GM18519 (cell line): ENCODE results near the gene MSANTD3.

ENCODE experiments used
- ATAC-seq: cut with Tn5 transposase; IDR thresholded peaks from one replicate; pipeline ENCODE4 v1.9.1; 2021; ENCODE audit warnings: mild to moderate bottlenecking, moderate library complexity; ENCODE audit not compliant: unreplicated experiment, low FRiP score

Gene MSANTD3

GRCh38 chr9:100457517-100457916 lies 30.6 kb downstream of the MSANTD3 start:
- no peak for ATAC-seq

- no peak for ATAC-seq
Measured at GRCh38 chr9:100459963-100460362, 33.0 kb downstream of the MSANTD3 start.

- no peak for ATAC-seq
Measured at GRCh38 chr9:100465274-100465673, 38.3 kb downstream of the MSANTD3 start.

- ATAC-seq = no peak
Measured at GRCh38 chr9:100465761-100466160, 38.8 kb downstream of the MSANTD3 start.

- no peak for ATAC-seq
Measured at GRCh38 chr9:100466171-100466828, 39.4 kb downstream of the MSANTD3 start.

- no peak for ATAC-seq
Measured at GRCh38 chr9:100466829-100467221, 39.9 kb downstream of the MSANTD3 start.

- no peak for ATAC-seq
Measured at GRCh38 chr9:100468041-100468440, 41.1 kb downstream of the MSANTD3 start.

GRCh38 chr9:100472268-100472667 lies 45.3 kb downstream of the MSANTD3 start:
- no peak for ATAC-seq

GRCh38 chr9:100472788-100473275 lies 45.9 kb downstream of the MSANTD3 start, which contains the start of gene TMEFF1:
Gene TMEFF1 (plus strand): TSS chr9:100473149. CDS start chr9:100473545, 396 bp downstream.
- ATAC-seq = peak; percentile 43

- peak; percentile 38 for ATAC-seq
Measured at GRCh38 chr9:100473276-100474081, 46.5 kb downstream of the MSANTD3 start.

GRCh38 chr9:100474082-100474923 lies 47.4 kb downstream of the MSANTD3 start:
- no peak for ATAC-seq

GRCh38 chr9:100474924-100475276 lies 48.0 kb downstream of the MSANTD3 start:
- ATAC-seq = no peak

- ATAC-seq = no peak
Measured at GRCh38 chr9:100477241-100477640, 50.3 kb downstream of the MSANTD3 start.

GRCh38 chr9:100478192-100478591 lies 51.2 kb downstream of the MSANTD3 start:
- no peak for ATAC-seq

- ATAC-seq = no peak
Measured at GRCh38 chr9:100479820-100480219, 52.9 kb downstream of the MSANTD3 start.

GRCh38 chr9:100485196-100485595 lies 58.3 kb downstream of the MSANTD3 start:
- ATAC-seq = no peak

GRCh38 chr9:100486479-100487176 lies 59.7 kb downstream of the MSANTD3 start:
- no peak for ATAC-seq

GRCh38 chr9:100488177-100488576 lies 61.2 kb downstream of the MSANTD3 start:
- ATAC-seq = no peak

GRCh38 chr9:100489836-100490235 lies 62.9 kb downstream of the MSANTD3 start:
- no peak for ATAC-seq

- ATAC-seq = no peak
Measured at GRCh38 chr9:100492952-100493351, 66.0 kb downstream of the MSANTD3 start.
